ENCODE measurements around the gene INSYN1. TPM values are rescaled to one million over a fixed set of nuclear protein-coding genes. Genes with fewer than 3 reads are reported as not detected.

Gene INSYN1
- total RNA-seq, 1 donor from 2014 or later: not detected

DNA sequence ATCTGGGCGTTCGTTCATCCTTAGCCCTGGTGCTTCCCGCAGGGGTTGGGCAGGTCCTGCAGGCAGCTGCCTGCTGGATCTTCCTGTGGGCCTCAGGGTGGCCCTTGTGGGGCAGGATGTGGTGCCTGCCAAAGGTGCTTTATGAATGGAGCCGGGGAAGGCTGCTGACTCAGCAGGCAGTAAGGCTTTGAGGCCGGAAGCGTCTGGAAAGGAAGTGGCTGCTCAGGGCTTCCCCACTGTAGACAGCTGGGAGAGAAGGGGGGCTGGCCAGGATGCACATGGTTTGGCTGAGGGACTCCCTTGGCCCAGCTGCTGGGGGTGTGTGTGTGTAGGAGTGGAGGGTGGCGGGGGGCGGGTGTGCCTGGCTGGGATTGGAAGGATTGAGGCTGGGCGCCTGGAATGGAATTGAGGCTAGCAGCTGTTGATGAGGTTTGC lies 56.1 kb downstream of the INSYN1 start:
- H3K27ac Mint-ChIP-seq: peak overlapping the region; percentile 21
- peak overlapping the region; percentile 26 for H3K4me3 Mint-ChIP-seq (ENCODE audit: low read depth)
- H3K4me1 Mint-ChIP-seq (ENCODE audit: low read depth): peaks cover 39% of the 10 kb centered on the region
- H3K27me3 Mint-ChIP-seq (ENCODE audit: low read depth): peaks cover 43% of the 10 kb centered on the region
- intact Hi-C loops (cut with micrococcal nuclease): loop anchor here (1.0 to 10.0 kb wide), 3 partner anchors 17 to 452 kb away; no protein-coding TSS in a partner anchor
- no peaks in the 10 kb centered on the region for H3K36me3 Mint-ChIP-seq (ENCODE audit: low read depth)
- peak; percentile 79 for DNase-seq (ENCODE audit: low spot score)
- H3K9me3 Mint-ChIP-seq: no peaks in the 10 kb centered on the region

DNA sequence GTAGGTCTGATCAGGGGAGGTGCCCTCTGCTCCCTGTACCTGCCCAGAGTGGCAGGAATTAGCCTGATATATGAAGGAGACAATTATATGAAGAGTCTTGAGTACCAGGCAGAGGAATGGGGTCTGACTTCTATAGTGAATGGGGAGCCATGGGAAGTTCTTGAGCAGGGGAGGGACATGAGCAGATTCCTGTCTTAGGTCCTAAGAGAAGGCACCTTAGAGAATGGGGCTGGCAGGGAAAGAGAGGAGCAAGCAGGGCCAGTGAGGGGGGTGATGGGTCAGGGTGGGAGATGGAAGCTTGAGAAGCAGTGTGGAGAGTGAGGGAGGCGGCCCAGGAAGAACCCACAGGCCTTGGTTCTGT lies 56.5 kb downstream of the INSYN1 start:
- intact Hi-C loops (cut with micrococcal nuclease): loop anchor here (1.0 to 10.0 kb wide), 3 partner anchors 16 to 452 kb away; no protein-coding TSS in a partner anchor
- H3K36me3 Mint-ChIP-seq (ENCODE audit: low read depth): no peaks in the 10 kb centered on the region
- peak overlapping the region; percentile 26 for H3K4me3 Mint-ChIP-seq (ENCODE audit: low read depth)
- peaks cover 43% of the 10 kb centered on the region for H3K27me3 Mint-ChIP-seq (ENCODE audit: low read depth)
- no peak for DNase-seq (ENCODE audit: low spot score)
- H3K4me1 Mint-ChIP-seq (ENCODE audit: low read depth): peaks cover 39% of the 10 kb centered on the region
- no peaks in the 10 kb centered on the region for H3K9me3 Mint-ChIP-seq
- H3K27ac Mint-ChIP-seq: peak overlapping the region; percentile 21

DNA sequence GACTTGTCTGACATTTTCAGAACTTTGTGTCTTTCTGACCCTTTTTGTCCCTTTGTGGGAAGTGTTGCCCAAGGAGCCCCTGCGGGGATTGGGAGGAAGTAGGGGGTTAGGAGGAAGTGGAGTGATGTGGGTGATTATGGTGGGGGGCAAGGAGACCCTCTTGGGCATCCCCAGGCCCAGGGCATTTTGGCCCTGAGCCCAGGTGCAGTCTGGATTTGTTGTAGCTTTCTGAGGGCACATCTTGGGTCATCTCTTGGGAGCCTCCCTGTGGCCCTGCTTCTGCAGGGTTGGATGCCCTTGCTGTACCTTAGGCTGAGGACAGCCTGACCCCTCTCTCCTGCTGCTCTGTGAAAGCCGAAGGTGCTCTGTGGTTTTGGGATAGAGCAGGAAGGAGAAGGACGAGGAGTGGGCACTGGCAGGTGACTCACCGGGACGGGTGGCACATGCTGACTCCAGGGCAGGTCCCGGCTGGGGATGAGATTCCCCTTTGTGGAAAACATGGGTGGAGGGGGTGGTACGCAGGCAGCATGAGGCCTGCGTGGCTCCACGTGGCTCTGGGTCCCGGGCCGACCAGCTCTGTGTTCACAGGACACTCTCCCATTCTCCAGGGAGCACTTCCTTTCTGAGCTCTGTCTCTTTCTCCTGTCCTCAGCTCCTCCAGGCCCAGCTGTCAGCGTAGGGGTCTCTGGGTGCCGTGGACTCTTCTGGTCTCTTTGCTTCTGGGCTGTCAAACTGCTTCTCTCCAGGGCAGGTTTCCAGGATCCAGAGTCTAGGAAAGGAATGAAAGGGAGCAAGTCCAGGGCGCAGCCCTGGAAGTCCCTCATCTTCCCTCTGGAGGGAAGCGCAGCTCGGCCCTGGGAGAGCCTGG lies 57.1 kb downstream of the INSYN1 start:
- no peak for DNase-seq (ENCODE audit: low spot score)
- Mint-ChIP-seq H3K27ac (no peak overlapping the region), H3K36me3 (ENCODE audit: low read depth) (no peaks in the 10 kb centered on the region), H3K27me3 (ENCODE audit: low read depth) (peaks cover 43% of the 10 kb centered on the region), H3K4me3 (ENCODE audit: low read depth) (no peak overlapping the region), H3K9me3 (no peaks in the 10 kb centered on the region), H3K4me1 (ENCODE audit: low read depth) (peaks cover 39% of the 10 kb centered on the region)
- intact Hi-C loops (cut with micrococcal nuclease): loop anchor here (10.0 kb wide), 1 partner anchor 451 kb away; no protein-coding TSS in a partner anchor

- DNase-seq (ENCODE audit: low spot score): no peak
- Mint-ChIP-seq H3K27me3 (ENCODE audit: low read depth) (peaks cover 39% of the 10 kb centered on the region), H3K4me1 (ENCODE audit: low read depth) (peaks cover 32% of the 10 kb centered on the region), H3K27ac (no peak overlapping the region), H3K9me3 (no peaks in the 10 kb centered on the region), H3K36me3 (ENCODE audit: low read depth) (no peaks in the 10 kb centered on the region), H3K4me3 (ENCODE audit: low read depth) (no peak overlapping the region)
- intact Hi-C loops (cut with micrococcal nuclease): loop anchor here (10.0 kb wide), 1 partner anchor 450 kb away; no protein-coding TSS in a partner anchor
Measured at GRCh38 chr15:73694419-73694818, 58.7 kb downstream of the INSYN1 start.

DNA sequence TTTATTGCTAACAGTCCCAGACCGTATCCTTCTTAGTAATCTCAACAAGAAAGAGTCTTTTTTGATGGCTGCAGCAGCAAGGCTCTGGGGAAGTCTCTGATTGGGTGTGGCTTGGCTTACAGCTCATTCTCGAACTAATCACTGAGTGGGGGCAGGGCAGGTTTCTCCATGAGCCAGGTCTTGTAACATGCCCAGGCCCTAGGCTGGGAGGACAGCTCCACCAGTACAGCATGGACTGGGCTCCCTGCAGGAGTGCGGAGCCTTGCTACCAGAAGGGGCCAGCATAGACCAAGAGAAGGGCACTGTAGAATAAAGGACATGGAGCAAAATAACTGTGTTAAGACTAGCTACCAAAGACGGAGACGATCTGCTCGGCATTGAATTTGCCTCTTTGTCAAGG lies 61.8 kb downstream of the INSYN1 start:
- Mint-ChIP-seq H3K4me1 (ENCODE audit: low read depth) (peaks cover 13% of the 10 kb centered on the region), H3K4me3 (ENCODE audit: low read depth) (no peak overlapping the region), H3K27me3 (ENCODE audit: low read depth) (peaks cover 35% of the 10 kb centered on the region), H3K36me3 (ENCODE audit: low read depth) (no peaks in the 10 kb centered on the region), H3K27ac (no peak overlapping the region), H3K9me3 (no peaks in the 10 kb centered on the region)
- no peak for DNase-seq (ENCODE audit: low spot score)
- intact Hi-C loops (cut with micrococcal nuclease): loop anchor here (10.0 kb wide), 1 partner anchor 447 kb away; no protein-coding TSS in a partner anchor

DNA sequence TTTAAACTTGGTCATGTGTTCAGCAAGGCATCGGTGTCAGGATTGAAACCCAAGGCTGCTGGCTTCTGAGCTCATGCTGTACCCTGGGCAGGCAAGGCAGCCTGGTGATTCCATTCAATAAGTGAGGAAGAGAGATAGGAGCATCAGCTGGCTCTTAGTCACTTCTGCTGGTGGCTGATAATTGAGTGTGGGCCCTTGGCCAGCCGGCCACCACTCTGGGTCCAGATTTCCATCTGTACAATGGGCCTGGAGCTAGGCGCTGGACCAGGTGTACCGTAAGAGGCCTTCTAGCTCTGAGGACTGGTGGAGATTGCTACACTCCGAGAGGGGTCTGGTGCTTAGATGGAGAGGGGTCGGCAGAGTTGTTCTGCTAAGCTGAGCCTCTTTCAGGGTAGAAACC lies 64.7 kb downstream of the INSYN1 start:
- intact Hi-C loops (cut with micrococcal nuclease): loop anchor here (10.0 kb wide), 1 partner anchor 404 kb away; no protein-coding TSS in a partner anchor
- Mint-ChIP-seq H3K4me1 (ENCODE audit: low read depth) (peaks cover 14% of the 10 kb centered on the region), H3K27ac (no peak overlapping the region), H3K36me3 (ENCODE audit: low read depth) (no peaks in the 10 kb centered on the region), H3K9me3 (no peaks in the 10 kb centered on the region), H3K4me3 (ENCODE audit: low read depth) (no peak overlapping the region), H3K27me3 (ENCODE audit: low read depth) (peaks cover 39% of the 10 kb centered on the region)
- DNase-seq (ENCODE audit: low spot score): no peak

GRCh38 chr15:73687351-73687750 lies 65.8 kb downstream of the INSYN1 start:
- Mint-ChIP-seq H3K4me3 (ENCODE audit: low read depth) (no peak overlapping the region), H3K27me3 (ENCODE audit: low read depth) (peaks cover 34% of the 10 kb centered on the region), H3K27ac (no peak overlapping the region), H3K4me1 (ENCODE audit: low read depth) (peaks cover 17% of the 10 kb centered on the region), H3K36me3 (ENCODE audit: low read depth) (no peaks in the 10 kb centered on the region), H3K9me3 (no peaks in the 10 kb centered on the region)
- no peak for DNase-seq (ENCODE audit: low spot score)
- intact Hi-C loops (cut with micrococcal nuclease): loop anchor here (10.0 kb wide), 1 partner anchor 403 kb away; no protein-coding TSS in a partner anchor

DNA sequence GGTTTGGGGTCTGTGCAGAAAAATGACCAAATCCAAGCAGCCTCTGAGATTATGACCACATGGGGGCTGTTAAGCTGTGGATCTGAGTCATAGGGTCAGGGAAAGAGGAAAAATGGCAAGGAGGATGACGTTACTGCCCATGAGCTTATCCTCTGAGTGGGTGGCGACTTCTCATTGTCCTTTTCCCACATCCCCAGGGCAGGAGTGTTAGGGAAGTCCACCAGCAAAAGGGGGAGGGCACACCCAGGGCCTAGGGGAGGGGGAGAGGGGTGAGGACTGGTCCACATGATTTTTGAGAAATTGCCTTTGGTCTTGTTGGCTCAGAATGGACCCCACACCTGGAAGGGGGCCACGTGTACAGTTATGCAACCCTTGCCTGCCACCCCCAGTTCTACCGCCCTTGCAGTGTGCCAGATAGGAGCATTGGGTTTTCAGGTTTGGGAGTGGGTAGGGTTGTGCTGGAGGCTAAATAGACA lies 66.3 kb downstream of the INSYN1 start:
- no peak for DNase-seq (ENCODE audit: low spot score)
- H3K4me3 Mint-ChIP-seq (ENCODE audit: low read depth): no peak overlapping the region
- peaks cover 37% of the 10 kb centered on the region for H3K27me3 Mint-ChIP-seq (ENCODE audit: low read depth)
- no peak overlapping the region for H3K27ac Mint-ChIP-seq
- no peaks in the 10 kb centered on the region for H3K36me3 Mint-ChIP-seq (ENCODE audit: low read depth)
- intact Hi-C loops (cut with micrococcal nuclease): loop anchor here (10.0 kb wide), 1 partner anchor 402 kb away; no protein-coding TSS in a partner anchor
- peaks cover 18% of the 10 kb centered on the region for H3K4me1 Mint-ChIP-seq (ENCODE audit: low read depth)
- H3K9me3 Mint-ChIP-seq: no peaks in the 10 kb centered on the region

GRCh38 chr15:73685981-73686380 lies 67.2 kb downstream of the INSYN1 start:
- H3K4me1 Mint-ChIP-seq (ENCODE audit: low read depth): peaks cover 23% of the 10 kb centered on the region
- intact Hi-C loops (cut with micrococcal nuclease): loop anchor here (10.0 kb wide), 1 partner anchor 401 kb away; no protein-coding TSS in a partner anchor
- no peaks in the 10 kb centered on the region for H3K36me3 Mint-ChIP-seq (ENCODE audit: low read depth)
- H3K4me3 Mint-ChIP-seq (ENCODE audit: low read depth): peak overlapping the region; percentile 72
- H3K27me3 Mint-ChIP-seq (ENCODE audit: low read depth): peaks cover 41% of the 10 kb centered on the region
- no peaks in the 10 kb centered on the region for H3K9me3 Mint-ChIP-seq
- H3K27ac Mint-ChIP-seq: no peak overlapping the region
- no peak for DNase-seq (ENCODE audit: low spot score)

Other genes starting within 250 kb of the INSYN1 start
- 69.3 and 76.6 TPM in 2 replicates for gene NPTN, start 120.0 kb downstream of the INSYN1 start, total RNA-seq
- gene CD276, start 69.0 kb downstream of the INSYN1 start, total RNA-seq: 16.7 and 17.0 TPM in 2 replicates
- gene TBC1D21, start 120.2 kb upstream of the INSYN1 start, total RNA-seq: not detected in 2 replicates
- 0.84 and 0.99 TPM in 2 replicates for gene LOXL1, start 173.1 kb upstream of the INSYN1 start, total RNA-seq
- 8.6 and 9.2 TPM in 2 replicates for gene STOML1, start 238.9 kb upstream of the INSYN1 start, total RNA-seq
- 64.5 and 70.2 TPM in 2 replicates for gene PML, start 241.4 kb upstream of the INSYN1 start, total RNA-seq

All from activated T-helper 2 cell treated with anti-CD3 and anti-CD28 coated beads, Interferon-gamma antibody, Interleukin-2, Interleukin-4, amounts not matched to agents 10 μg/mL and 5 μg/mL and 100 μg/mL, durations not matched to agents 14 hours and 24 hours and 36 hours (primary cell).